DMS79 treated with DMSO at 0.1 percent for 48 hours (cell line): ENCODE measurements around the gene GRK1.
"Not testable (repeated sequence)": the region's sequence is repeated elsewhere in the genome, so short reads cannot be mapped to it uniquely, and the experiment has no call there.

Experiments
- DNase-seq: peaks from one replicate; lab custom pipeline; 2025; lab: John Stamatoyannopoulos, UW

GRK1 gene

DNA sequence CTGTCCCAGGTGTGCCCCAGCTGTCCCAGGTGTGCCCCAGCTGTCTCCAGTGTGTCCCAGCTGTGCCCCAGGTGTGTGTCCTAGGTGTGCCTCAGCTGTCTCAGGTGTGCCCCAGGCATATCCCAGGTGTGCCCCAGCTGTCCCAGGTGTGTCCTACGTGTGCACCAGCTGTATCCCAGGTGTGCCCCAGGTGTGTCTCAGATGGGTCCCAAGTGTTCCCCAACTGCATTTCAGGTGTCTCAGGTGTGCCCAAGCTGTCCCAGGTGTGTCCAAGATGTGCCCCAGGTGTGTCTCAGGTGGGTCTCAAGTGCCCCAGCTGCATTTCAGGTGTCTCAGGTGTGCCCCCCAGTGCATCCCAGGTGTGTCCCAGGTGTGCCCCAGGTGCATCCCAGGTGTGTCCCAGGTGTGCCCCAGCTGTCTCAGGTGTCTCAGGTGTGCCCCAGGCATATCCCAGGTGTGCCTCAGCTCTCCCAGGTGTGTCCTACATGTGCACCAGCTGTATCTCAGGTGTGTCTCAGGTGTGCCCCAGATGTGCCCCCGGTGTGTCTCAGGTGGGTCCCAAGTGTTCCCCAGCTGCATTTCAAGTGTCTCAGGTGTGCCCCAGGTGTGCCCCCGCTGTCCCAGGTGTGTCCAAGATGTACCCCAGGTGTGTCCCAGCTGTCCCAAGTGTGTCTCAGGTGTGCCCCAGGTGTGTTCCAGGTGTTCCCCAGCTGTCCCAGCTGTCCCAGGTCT lies 1.3 kb upstream of the GRK1 start:
- DNase-seq: no peak

DNA sequence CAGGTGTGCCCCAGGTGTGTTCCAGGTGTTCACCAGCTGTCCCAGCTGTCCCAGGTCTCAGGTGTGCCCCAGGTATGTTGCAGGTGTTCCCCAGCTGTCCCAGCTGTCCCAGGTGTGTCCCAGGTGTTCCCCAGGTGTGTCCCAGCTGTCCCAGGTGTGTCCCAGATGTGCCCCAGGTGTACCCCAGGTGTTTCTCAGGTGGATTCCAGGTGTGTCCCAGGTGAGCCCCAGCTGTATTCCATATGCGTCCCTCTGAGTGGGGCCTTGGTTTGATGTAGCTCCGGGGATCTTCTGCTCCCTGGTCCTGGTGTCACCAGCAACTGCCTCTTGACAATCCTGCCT lies 719 bp upstream of the GRK1 start:
- no peak for DNase-seq

DNA sequence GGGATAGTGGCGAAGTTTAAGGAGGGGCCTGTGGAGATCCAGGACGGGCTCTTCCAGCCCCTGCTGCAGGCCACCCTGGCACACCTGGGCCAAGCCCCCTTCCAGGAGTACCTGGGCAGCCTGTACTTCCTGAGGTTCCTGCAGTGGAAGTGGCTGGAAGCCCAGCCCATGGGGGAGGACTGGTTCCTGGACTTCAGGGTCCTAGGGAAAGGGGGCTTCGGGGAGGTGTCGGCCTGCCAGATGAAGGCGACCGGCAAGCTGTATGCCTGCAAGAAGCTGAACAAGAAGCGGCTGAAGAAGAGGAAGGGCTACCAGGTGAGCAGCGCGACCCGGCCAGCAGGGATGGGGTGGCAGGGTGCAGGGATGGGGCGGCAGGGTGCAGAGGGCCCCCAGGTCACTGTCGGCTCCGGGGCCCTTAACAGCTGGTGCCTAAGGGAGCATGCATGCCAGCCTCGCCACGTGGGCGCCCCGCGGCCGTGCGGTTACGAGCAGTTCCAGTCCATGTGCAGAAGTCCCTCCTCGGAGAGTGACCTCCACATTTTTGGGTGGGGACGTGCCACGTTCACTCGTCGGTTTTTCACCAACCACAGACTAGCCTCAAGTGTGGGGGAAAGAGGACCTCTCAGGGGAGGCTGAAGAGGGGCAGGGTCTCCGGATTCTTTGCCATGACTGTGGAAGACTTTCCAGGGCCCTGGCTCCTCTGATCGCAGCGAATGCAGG lies 912 bp downstream of the GRK1 start:
- no peak for DNase-seq

DNA sequence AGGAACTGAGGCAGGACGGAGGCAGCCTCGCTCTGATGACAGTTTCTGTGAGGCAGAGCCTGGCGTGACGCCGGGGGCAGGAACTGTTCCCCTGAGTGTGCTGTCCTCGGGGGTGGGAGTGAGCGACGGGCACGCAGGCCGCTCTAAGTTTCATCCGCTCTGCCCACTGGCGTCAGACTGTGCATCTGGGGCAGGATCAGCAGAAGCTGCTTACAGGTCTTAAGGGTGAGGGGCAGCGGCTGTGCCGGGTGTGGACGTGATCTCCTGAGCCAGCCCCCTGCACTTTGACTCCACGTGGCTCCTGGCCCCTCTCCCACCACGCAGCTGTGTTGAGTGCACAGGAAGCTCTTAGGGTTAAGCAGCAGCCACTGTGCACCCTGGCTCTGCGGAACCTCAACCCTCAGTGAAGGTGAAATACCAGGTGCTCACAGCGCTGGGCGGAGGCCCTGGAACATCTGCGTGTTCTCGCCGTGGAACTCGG lies 1.5 kb downstream of the GRK1 start:
- no peak for DNase-seq

DNA sequence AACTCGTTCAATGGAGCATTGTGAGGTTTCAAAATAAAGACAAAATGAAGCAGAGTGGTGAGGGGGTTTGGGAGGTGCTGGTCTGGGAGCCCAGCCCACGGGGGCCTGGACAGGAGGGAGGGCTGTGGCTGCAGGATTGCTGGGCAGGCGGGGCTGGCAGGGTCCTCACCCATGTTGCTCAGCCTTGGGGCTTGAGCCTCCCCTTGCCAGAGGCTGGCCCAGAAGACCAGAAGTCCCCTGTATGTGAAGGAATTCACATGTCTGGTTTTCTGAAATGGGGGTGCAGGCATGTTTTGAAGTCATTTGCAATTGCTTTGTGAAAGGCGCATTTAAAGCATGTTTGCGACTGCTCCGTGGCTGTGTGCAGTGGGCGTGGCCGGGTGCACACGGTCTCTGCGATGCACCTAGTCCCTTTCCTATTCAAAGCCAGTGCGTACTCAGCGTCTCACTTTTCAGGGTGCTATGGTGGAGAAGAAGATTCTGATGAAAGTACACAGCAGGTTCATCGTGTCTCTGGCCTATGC lies 2.3 kb downstream of the GRK1 start:
- DNase-seq: no peak

DNA sequence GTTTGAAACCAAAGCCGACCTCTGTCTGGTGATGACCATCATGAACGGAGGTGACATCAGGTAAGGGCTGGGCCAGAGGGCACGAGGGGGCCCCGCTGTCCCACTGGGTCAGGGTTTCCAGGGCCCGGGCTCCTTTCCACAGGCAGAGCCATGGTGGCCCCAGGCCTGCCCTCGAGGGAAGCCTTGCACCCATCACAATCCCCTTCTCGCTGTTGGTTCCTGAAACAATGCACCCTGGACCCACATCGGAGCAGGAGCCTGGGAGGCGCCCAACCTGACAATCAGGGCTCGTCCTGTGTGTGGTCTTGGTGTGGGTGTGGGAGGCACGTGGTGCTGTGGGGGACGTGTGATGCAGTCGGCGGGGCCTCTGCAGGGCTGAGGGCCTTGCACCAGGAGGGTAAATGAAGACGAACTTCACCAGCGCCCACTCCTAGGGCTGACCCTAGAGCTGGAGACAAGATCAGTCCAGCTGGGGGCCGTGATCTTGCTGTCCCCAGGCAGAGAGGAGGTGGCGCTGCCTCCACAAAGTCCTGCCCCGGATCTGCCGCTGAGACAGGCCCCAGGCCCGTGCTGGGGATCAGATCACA lies 2.8 kb downstream of the GRK1 start:
- DNase-seq: no peak

DNA sequence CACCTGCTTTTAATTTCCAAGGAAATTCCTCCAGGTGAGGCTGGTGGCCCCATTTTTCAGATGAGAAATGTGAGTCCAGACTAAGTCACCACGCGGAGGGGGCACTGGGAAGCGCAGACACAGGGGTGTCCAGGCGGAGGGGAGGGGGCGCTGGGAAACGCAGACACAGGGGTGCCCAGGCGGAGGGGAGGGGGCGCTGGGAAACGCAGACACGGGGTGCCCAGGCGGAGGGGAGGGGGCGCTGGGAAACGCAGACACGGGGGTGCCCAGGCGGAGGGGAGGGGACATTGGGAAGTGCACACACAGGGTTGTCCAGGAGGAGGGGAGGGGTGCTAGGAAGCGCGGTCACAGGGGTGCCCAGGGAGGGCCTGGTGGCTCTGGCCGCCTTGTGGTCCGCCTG lies 3.5 kb downstream of the GRK1 start:
- no peak for DNase-seq

DNA sequence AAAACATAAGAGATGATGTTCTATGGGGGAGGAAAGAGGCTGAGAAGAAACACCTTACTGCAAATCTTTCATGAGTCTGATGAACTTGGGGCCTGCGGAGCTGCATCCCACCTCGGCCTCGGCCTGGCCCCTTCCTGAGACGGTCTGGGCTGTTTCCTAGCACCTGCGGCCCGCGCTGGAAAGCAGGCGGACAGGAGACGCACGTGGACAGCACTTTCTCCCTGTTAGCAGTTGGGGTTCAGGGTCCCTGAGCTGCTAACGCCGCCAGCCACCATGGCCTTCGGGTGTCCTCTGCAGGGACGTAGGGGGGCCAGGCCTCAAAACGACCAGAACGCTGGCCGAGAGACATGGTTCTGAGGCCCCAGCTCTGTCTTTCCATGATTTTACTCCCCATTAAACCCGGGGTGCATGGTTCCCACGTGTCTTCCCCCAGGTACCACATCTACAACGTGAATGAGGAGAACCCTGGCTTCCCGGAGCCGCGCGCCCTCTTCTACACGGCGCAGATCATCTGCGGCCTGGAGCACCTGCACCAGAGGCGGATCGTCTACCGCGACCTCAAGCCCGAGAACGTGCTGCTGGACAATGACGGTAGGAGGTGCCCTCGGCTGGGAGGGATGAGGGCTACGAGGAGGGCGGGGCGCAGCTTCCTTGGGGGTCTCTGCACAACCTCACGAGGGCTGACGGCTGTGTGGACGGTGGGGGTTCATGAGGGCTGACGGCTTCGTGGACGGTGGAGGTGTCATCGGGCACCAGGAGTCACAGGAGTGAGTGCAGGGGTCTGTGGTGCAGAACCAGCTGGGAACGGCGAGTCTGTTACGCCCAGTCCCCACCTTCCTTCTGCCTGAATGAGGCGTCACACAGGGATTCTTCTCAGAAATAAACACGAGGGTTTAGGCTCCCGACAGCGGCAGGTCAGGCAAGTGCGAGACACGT lies 4.3 kb downstream of the GRK1 start:
- no peak for DNase-seq

DNA sequence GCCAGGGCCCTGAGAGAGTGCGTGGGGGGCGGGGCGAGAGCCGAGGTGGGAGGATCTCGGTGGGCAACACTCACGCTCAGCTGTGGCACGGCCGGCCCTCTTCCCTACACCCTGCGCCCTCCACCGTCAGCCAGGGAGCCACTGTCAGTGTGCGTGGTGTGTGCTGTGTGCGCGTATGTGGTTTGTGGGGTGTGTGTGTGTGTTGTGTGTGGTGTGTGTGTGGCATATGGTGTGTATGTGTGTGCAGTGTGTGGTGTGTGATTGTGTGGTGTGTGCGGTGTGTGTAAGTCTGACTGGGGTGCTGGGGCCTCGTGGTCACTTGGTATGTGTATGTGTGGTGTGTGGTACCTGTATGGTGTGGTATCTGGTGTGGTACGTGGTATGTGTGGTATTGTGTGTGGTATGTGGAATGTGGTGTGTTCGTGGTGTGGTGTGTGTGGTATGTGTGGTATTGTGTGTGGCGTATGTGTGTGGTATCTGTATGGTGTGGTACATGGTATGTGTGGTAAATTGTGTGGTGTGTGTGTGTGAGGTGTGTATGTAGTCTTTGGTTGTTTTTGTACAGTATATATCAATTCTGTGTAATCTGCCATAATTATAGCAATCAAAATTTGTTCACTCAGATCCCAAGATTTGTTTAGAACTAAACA lies 5.1 kb downstream of the GRK1 start:
- no peak for DNase-seq

DNA sequence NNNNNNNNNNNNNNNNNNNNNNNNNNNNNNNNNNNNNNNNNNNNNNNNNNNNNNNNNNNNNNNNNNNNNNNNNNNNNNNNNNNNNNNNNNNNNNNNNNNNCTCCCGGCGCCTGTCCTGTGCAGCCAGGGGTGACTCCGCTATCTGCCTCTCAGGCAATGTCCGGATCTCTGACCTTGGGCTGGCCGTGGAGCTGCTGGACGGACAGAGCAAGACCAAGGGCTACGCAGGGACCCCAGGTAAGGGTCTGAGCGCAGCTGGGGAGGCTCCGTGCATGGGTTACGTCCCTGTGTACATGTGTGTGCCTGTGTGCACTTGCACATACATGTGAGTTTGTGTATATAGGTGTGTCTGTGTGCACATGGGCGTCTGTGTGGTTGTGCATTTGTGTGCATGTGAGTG lies 55.9 kb downstream of the GRK1 start:
- no peak for DNase-seq

DNA sequence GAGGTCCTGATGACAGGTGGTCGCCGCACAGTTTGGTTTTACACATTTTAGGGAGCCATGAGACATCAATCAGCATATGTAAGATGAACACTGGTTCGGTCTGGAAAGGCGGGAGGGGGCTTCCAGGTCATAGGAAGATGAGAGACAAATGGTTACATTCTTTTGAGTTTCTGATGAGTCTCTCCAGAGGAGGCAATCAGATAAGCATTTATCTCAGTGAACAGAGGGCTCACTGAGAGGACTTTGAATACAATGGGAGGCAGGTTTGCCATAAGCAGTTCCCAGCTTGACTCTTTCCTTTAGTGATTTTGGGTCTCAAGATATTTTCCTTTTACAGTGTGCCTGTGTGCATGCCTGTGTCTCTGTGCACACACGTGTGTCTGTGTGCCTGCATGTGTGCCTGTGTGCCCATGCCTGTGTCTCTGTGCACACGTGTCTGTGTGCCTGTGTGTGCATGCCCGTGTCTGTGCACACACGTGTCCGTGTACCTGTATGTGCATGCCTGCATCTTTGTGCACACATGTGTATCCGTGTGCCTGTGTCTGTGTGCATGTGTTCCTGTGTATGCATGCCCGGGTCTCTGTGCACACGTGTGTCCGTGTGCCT lies 56.5 kb downstream of the GRK1 start:
- DNase-seq: no peak

DNA sequence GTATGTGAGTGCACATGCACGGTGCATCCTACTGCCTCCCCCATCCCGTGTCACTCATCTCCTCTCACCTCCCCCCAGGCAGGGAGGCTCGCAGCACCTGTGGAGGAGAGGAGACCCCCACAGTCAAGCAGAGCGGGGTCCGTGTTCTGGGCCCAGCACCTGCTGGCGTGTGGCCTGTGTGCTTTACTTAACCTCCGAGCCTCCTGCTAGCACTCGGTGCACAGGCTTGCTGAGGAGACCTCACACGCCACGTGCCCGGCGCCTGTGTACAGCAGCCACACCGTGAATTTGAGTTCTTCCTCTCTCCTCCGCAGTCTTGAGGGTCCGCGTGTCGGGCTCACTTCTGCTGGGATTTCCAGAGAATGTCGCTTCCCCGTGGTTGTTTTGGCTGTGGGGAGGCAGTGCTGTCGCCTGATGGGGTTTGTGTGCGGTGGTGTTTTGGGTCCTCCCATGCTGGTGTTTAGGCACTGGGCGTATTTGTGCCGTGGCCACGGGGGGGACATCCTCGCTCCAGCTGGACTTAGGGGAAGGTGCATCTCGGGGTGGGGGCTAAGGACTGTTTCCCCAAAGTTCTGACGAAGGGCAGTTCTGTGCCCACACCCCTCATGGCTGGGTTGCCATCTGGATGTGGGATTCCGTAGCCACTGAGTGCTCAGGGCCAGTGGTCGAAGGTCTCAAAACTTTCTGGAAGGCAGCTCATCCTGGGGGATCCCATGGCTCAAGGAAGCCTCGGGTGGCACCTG lies 57.2 kb downstream of the GRK1 start:
- DNase-seq: no peak

DNA sequence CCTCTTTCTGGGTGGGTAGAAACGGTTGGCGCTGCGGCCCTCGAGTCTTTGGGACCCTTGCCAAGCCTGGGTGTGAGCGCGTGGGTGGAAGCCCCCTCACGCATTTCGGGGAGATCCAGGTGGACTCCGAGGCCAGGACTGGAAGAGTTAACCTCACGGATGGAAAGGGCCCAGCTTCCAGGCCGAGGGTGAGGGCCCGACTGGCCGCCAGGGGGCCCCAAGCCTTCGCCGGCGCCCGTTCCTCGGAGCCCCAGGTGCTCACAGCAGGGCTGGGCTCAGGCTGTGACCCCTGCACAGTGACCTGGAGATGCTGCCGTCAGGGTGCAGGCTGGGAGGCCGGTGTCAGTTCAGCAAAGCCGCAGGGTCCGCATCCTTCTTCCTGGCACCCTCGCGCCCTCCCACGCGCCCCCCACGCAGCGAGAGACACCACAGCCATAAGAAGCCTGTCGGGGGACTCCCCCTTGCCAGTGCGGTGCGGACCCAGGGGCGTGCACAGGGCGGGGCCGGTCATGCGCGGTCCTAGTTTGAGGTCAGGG lies 57.8 kb downstream of the GRK1 start:
- DNase-seq: peak; percentile 97

DNA sequence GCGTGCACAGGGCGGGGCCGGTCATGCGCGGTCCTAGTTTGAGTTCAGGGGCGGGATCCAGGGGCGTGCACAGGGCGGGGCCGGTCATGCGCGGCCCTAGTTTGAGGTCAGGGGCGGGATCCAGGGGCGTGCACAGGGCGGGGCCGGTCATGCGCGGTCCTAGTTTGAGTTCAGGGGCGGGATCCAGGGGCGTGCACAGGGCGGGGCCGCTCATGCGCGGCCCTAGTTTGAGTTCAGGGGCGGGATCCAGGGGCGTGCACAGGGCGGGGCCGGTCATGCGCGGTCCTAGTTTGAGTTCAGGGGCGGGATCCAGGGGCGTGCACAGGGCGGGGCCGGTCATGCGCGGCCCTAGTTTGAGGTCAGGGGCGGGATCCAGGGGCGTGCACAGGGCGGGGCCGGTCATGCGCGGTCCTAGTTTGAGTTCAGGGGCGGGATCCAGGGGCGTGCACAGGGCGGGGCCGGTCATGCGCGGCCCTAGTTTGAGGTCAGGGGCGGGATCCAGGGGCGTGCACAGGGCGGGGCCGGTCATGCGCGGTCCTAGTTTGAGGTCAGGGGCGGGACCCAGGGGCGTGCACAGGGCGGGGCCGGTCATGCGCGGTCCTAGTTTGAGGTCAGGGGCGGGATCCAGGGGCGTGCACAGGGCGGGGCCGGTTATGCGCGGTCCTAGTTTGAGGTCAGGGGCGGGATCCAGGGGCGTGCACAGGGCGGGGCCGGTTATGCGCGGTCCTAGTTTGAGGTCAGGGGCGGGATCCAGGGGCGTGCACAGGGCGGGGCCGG lies 58.5 kb downstream of the GRK1 start:
- DNase-seq: not testable (repeated sequence)

DNA sequence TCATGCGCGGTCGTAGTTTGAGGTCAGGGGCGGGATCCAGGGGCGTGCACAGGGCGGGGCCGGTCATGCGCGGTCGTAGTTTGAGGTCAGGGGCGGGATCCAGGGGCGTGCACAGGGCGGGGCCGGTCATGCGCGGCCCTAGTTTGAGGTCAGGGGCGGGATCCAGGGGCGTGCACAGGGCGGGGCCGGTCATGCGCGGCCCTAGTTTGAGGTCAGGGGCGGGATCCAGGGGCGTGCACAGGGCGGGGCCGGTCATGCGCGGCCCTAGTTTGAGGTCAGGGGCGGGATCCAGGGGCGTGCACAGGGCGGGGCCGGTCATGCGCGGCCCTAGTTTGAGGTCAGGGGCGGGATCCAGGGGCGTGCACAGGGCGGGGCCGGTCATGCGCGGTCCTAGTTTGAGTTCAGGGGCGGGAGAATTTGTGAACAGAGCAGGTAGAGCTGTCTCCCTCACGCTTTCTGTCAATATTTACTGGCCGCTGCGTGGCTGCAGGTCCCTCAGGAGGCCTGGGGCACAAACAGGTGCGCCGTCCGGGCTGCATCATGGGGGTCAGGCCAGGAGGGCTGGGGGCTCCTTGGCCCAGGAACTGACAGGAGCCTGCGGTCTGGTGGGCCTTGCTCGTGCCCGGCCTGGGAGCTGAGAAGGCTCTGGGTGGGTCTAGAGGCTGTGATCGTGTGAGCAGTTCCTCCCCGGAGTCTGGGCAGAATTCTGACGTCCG lies 59.2 kb downstream of the GRK1 start:
- peak; percentile 83 for DNase-seq

DNA sequence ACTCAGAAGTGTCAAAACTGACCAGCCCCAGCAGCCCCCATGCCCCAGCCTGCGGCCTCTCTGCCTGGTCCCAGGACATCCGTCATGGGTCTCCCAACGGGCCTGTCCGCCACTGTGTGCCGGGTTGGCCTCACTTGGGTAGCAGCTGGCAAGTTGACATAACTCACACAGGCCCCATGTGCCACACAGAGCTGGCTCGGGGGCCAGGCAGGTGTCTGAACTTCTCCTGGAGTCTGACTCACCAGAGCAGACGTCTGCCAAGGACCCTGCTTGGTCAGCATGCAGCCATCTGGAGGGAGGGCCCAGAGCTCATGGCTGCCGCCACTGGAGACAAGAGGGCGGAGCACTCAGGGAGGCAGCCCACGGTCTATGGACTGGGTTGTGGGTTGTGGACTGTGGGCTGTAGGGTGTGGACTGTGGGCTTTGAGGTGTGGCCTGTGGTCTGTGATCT lies 60.0 kb downstream of the GRK1 start:
- DNase-seq: no peak

DNA sequence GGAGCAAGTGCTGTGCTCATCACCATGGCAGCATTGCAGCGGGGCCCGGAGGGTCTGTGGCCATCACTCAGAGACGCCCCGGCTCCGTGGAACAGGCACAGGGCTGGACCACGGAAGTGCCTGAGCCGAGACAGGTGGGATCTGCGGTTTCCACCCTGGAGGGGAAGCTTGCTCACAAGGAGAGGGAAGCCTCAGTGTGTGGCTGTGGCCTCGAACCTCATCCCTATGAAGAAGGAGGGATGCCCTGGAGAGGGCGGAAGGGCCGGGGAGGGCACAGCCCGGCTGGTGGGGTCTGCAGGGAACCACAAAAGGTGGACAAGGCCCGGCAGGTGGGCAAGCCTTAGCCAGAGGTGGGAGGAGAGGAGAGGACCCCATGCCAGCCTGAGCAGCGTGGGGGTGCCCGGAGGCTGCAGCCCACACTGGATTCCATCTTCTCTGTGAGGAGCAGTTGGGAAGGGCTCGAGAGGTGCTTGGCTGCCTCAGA lies 61.6 kb downstream of the GRK1 start:
- DNase-seq: no peak
